SK-N-SH (cell line): ENCODE measurements around the gene LETM1. TPM values are rescaled to one million over a fixed set of nuclear protein-coding genes. Genes with fewer than 3 reads are reported as not detected.

Experiments used
- CTCF ChIA-PET: fragments of 300-600, 350-600 bp; formaldehyde crosslinking; extraction: SDS; loops from one replicate; lab custom pipeline; 2021; lab: Yijun Ruan, JAX
- POLR2A ChIA-PET: fragments of 350-600 bp; sonication (Branson Sonifier 250); formaldehyde crosslinking; extraction: SDS; loops from one replicate; lab custom pipeline; 2020; ENCODE audit warnings: antibody characterized with exemption, inconsistent platforms; lab: Yijun Ruan, JAX
- DNase-seq: peaks from one replicate; pipeline ENCODE4 v3.0.0; 2012
- H2AFZ ChIP-seq: fragments of 200-600 bp; sonication (generic); 2 replicates; pipeline ENCODE4 v1.8.1; 2016; ENCODE audit warnings: antibody characterized with exemption, mild to moderate bottlenecking, low read depth
- H3F3A ChIP-seq: fragments of 200-600 bp; sonication (generic); replicated peaks from 2 replicates; pipeline ENCODE3; 2016; ENCODE audit warnings: antibody characterized with exemption, mild to moderate bottlenecking; ENCODE audit not compliant: insufficient read depth
- H3K27ac ChIP-seq, 2 experiments: fragments of 200-500 bp in 1 of 2; fragments of 200-600 bp in 1 of 2; sonication (Bioruptor generic) in 1 of 2; sonication (generic), shearing (Covaris generic) in 1 of 2; 2 replicates each; pipeline versions ENCODE4 v1.5.1 to v1.6.1; 2014 to 2016; ENCODE audit warnings: low read depth in 2 of 2, inconsistent platforms in 1 of 2, low read length in 1 of 2, mild to moderate bottlenecking in 1 of 2, mixed read lengths in 1 of 2
- H3K27me3 ChIP-seq: fragments of 200-600 bp; sonication (generic), shearing (Covaris generic); 2 replicates; pipeline ENCODE4 v1.6.1; 2016; ENCODE audit warnings: mixed run types; ENCODE audit not compliant: insufficient read depth
- H3K36me3 ChIP-seq, 2 experiments: fragments of 200-500 bp in 1 of 2; fragments of 200-600 bp in 1 of 2; sonication (Bioruptor generic) in 1 of 2; sonication (generic) in 1 of 2; replicated peaks in 1 of 2; 2 replicates each; pipeline versions ENCODE3 to v1.5.1; 2014 to 2016; ENCODE audit warnings: low read length in 1 of 2, mild to moderate bottlenecking in 1 of 2; ENCODE audit not compliant: insufficient read depth in 2 of 2, control insufficient read depth in 1 of 2
- H3K4me1 ChIP-seq, 2 experiments: fragments of 200-500 bp in 1 of 2; fragments of 200-600 bp in 1 of 2; sonication (Bioruptor generic) in 1 of 2; sonication (generic), shearing (Covaris generic) in 1 of 2; 2 replicates each; pipeline versions ENCODE4 v1.5.1 to v1.6.1; 2014 to 2016; ENCODE audit warnings: low read depth in 1 of 2, low read length in 1 of 2, mixed run types in 1 of 2; ENCODE audit not compliant: insufficient read depth in 2 of 2, control insufficient read depth in 1 of 2
- H3K4me2 ChIP-seq: fragments of 200-600 bp; sonication (generic), shearing (Covaris generic); 2 replicates; pipeline ENCODE4 v1.6.1; 2017; ENCODE audit warnings: mixed run types
- H3K4me3 ChIP-seq, 2 experiments: fragments of 200-500 bp in 1 of 2; fragments of 200-600 bp in 1 of 2; sonication (Bioruptor generic) in 1 of 2; sonication (generic), shearing (Covaris generic) in 1 of 2; 2 replicates each; pipeline versions ENCODE4 v1.5.1 to v1.8.1; 2014 to 2016; ENCODE audit warnings: low read depth in 2 of 2, inconsistent platforms in 1 of 2, low read length in 1 of 2, mild to moderate bottlenecking in 1 of 2, mixed read lengths in 1 of 2, moderate library complexity in 1 of 2
- H3K79me2 ChIP-seq: fragments of 200-600 bp; sonication (generic); 2 replicates; pipeline ENCODE4 v1.8.1; 2017; ENCODE audit warnings: mild to moderate bottlenecking; ENCODE audit not compliant: insufficient read depth
- H3K9ac ChIP-seq: fragments of 200-600 bp; sonication (generic); 2 replicates; pipeline ENCODE4 v1.6.1; 2017; ENCODE audit warnings: mixed run types
- H3K9me2 ChIP-seq: fragments of 200-600 bp; sonication (generic); 2 replicates; pipeline ENCODE4 v1.6.1; 2017; ENCODE audit warnings: mixed run types
- H3K9me3 ChIP-seq: fragments of 200-600 bp; sonication (generic); 2 replicates; pipeline ENCODE4 v1.6.1; 2017; ENCODE audit warnings: mixed run types, mild to moderate bottlenecking, moderate library complexity
- H4K20me1 ChIP-seq: fragments of 200-600 bp; sonication (generic); 2 replicates; pipeline ENCODE4 v1.6.1; 2017; ENCODE audit warnings: mild to moderate bottlenecking, mixed run types; ENCODE audit not compliant: insufficient read depth
- ELF1 ChIP-seq: IDR thresholded peaks from 2 replicates; pipeline ENCODE4 v1.4.0; 2012
- EP300 ChIP-seq, 2 experiments: IDR thresholded peaks; 2 replicates each; pipeline versions ENCODE4 v1.4.0 to v1.6.1; 2012; ENCODE audit warnings: borderline replicate concordance in 1 of 2, low read depth in 1 of 2, low read length in 1 of 2
- MEF2A ChIP-seq: IDR thresholded peaks from 2 replicates; pipeline ENCODE4 v1.4.0; 2012; ENCODE audit warnings: low read depth, borderline replicate concordance
- MXI1 ChIP-seq: IDR thresholded peaks from 2 replicates; pipeline ENCODE4 v1.6.1; 2012; ENCODE audit warnings: mild to moderate bottlenecking, low read depth, low read length, improper control_type of control experiment
- POLR2AphosphoS5 ChIP-seq: IDR thresholded peaks from 2 replicates; pipeline ENCODE4 v1.6.1; 2012; ENCODE audit warnings: low read depth, low read length
- RCOR1 ChIP-seq: fragments of 150-350 bp; IDR thresholded peaks from 2 replicates; pipeline ENCODE4 v1.6.1; 2017; ENCODE audit warnings: antibody characterized with exemption, low read length
- RXRA ChIP-seq: IDR thresholded peaks from 2 replicates; pipeline ENCODE4 v1.4.0; 2012; ENCODE audit warnings: low read depth, mild to moderate bottlenecking, borderline replicate concordance
- SIN3A ChIP-seq: IDR thresholded peaks from 2 replicates; pipeline ENCODE4 v1.6.1; 2012; ENCODE audit warnings: low read depth, mild to moderate bottlenecking, low read length, moderate library complexity, borderline replicate concordance
- SMC3 ChIP-seq: IDR thresholded peaks from 2 replicates; pipeline ENCODE4 v1.6.1; 2012; ENCODE audit warnings: low read depth, low read length, improper control_type of control experiment
- WGBS: methylation state at CpG from one replicate; pipeline ENCODE4 v1.1.6; 2017; ENCODE audit warnings: low lambda C conversion rate; 5-methylcytosine and 5-hydroxymethylcytosine counted together
- polyA plus RNA-seq, 3 experiments: library from polyadenylated mRNA; depleted of rRNA; stranded (reverse); fragments of >200 nt; gene quantifications; 2 replicates each; pipeline ENCODE4 v1.2.3, GENCODE V29; 2012
- TF ChIP-seq, protein P1 (sequence below): fragments of 150-350 bp; IDR thresholded peaks from 2 replicates; pipeline ENCODE4 v1.6.1; 2016; ENCODE audit warnings: mild to moderate bottlenecking, low read depth, low read length
- TF ChIP-seq, protein P2 (sequence below): IDR thresholded peaks from 2 replicates; pipeline ENCODE4 v1.4.0; 2012; ENCODE audit warnings: low read depth, borderline replicate concordance
- TF ChIP-seq, protein P3 (sequence below): IDR thresholded peaks from 2 replicates; pipeline ENCODE4 v1.6.1; 2012; ENCODE audit warnings: mild to moderate bottlenecking, low read depth, low read length, moderate library complexity
- TF ChIP-seq, protein P4 (sequence below): IDR thresholded peaks from 2 replicates; pipeline ENCODE4 v1.4.0; 2012; ENCODE audit warnings: low read depth
- TF ChIP-seq, protein P5 (sequence below): IDR thresholded peaks from 2 replicates; pipeline ENCODE4; 2012

Gene LETM1
- polyA plus RNA-seq, 1 of the 3 experiments (the other 2 are of a cell fraction), result 25.8 TPM

DNA sequence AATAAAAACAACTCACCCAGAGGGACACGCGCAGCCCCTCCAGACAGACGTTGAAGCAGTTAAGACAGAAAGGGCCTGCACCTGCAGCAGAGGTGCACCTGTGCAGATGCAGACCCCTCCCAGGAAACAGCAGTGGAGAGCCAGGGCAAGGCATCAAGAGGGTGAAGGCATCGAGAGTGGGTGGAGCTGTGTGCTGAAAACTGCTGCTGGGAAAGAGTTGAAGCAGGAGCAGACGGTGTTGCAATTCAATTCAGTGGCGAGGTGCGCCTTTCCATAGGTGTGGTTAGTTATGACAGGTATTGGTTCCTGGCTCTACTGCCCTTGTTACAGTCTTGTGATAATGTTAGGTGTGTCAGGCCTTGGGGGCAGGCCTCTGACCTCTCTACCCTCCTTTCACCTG lies 16.7 kb downstream of the LETM1 start:
- no peak overlapping the region for H3K27ac ChIP-seq
- CTCF ChIA-PET, result no interaction called here
- peaks cover 9% of the 10 kb centered on the region for H4K20me1 ChIP-seq
- WGBS, result 98% methylated on average over 7 of the region's 7 CpGs
- POLR2A ChIA-PET, result no interaction called here
- no peak for TF ChIP-seq MXI1
- no peak for TF ChIP-seq RCOR1
- no peak for TF ChIP-seq MEF2A
- TF ChIP-seq EP300 (IDR thresholded peaks at IDR 0.05; ENCODE audit: borderline replicate concordance in 1 of 2, low read depth in 1 of 2, low read length in 1 of 2), result no peak
- no peak for TF ChIP-seq SIN3A
- TF ChIP-seq, protein P1, sequence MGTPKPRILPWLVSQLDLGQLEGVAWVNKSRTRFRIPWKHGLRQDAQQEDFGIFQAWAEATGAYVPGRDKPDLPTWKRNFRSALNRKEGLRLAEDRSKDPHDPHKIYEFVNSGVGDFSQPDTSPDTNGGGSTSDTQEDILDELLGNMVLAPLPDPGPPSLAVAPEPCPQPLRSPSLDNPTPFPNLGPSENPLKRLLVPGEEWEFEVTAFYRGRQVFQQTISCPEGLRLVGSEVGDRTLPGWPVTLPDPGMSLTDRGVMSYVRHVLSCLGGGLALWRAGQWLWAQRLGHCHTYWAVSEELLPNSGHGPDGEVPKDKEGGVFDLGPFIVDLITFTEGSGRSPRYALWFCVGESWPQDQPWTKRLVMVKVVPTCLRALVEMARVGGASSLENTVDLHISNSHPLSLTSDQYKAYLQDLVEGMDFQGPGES, result no peak
- TF ChIP-seq SMC3, result no peak
- TF ChIP-seq, protein P2, sequence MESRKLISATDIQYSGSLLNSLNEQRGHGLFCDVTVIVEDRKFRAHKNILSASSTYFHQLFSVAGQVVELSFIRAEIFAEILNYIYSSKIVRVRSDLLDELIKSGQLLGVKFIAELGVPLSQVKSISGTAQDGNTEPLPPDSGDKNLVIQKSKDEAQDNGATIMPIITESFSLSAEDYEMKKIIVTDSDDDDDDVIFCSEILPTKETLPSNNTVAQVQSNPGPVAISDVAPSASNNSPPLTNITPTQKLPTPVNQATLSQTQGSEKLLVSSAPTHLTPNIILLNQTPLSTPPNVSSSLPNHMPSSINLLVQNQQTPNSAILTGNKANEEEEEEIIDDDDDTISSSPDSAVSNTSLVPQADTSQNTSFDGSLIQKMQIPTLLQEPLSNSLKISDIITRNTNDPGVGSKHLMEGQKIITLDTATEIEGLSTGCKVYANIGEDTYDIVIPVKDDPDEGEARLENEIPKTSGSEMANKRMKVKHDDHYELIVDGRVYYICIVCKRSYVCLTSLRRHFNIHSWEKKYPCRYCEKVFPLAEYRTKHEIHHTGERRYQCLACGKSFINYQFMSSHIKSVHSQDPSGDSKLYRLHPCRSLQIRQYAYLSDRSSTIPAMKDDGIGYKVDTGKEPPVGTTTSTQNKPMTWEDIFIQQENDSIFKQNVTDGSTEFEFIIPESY, result no peak
- TF ChIP-seq, protein P3, sequence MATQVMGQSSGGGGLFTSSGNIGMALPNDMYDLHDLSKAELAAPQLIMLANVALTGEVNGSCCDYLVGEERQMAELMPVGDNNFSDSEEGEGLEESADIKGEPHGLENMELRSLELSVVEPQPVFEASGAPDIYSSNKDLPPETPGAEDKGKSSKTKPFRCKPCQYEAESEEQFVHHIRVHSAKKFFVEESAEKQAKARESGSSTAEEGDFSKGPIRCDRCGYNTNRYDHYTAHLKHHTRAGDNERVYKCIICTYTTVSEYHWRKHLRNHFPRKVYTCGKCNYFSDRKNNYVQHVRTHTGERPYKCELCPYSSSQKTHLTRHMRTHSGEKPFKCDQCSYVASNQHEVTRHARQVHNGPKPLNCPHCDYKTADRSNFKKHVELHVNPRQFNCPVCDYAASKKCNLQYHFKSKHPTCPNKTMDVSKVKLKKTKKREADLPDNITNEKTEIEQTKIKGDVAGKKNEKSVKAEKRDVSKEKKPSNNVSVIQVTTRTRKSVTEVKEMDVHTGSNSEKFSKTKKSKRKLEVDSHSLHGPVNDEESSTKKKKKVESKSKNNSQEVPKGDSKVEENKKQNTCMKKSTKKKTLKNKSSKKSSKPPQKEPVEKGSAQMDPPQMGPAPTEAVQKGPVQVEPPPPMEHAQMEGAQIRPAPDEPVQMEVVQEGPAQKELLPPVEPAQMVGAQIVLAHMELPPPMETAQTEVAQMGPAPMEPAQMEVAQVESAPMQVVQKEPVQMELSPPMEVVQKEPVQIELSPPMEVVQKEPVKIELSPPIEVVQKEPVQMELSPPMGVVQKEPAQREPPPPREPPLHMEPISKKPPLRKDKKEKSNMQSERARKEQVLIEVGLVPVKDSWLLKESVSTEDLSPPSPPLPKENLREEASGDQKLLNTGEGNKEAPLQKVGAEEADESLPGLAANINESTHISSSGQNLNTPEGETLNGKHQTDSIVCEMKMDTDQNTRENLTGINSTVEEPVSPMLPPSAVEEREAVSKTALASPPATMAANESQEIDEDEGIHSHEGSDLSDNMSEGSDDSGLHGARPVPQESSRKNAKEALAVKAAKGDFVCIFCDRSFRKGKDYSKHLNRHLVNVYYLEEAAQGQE, result no peak
- TF ChIP-seq, protein P4, sequence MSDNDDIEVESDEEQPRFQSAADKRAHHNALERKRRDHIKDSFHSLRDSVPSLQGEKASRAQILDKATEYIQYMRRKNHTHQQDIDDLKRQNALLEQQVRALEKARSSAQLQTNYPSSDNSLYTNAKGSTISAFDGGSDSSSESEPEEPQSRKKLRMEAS, result no peak
- no peak for TF ChIP-seq POLR2AphosphoS5
- no peak for TF ChIP-seq RXRA
- no peak for TF ChIP-seq ELF1
- TF ChIP-seq, protein P5, sequence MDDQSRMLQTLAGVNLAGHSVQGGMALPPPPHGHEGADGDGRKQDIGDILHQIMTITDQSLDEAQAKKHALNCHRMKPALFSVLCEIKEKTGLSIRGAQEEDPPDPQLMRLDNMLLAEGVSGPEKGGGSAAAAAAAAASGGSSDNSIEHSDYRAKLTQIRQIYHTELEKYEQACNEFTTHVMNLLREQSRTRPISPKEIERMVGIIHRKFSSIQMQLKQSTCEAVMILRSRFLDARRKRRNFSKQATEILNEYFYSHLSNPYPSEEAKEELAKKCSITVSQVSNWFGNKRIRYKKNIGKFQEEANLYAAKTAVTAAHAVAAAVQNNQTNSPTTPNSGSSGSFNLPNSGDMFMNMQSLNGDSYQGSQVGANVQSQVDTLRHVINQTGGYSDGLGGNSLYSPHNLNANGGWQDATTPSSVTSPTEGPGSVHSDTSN, result no peak
- TF ChIP-seq, all 33 proteins: peak for 0
- Histone ChIP-seq H2AFZ (no peak overlapping the region), H3K4me3 (no peak overlapping the region), H3K4me1 (no peaks in the 10 kb centered on the region), H3K27me3 (no peaks in the 10 kb centered on the region), H3K9ac (no peak overlapping the region), H3K4me2 (no peak overlapping the region), H3K36me3 (peaks cover 32 to 47% of the 10 kb centered on the region in 2 experiments), H3K9me3 (no peaks in the 10 kb centered on the region), H3K79me2 (peaks cover 35% of the 10 kb centered on the region), H3F3A (no peaks in the 10 kb centered on the region), H3K9me2 (no peaks in the 10 kb centered on the region)
- DNase-seq, result no peak
